Mesenchymal stem cell (in vitro differentiated cells and primary cell): ENCODE results near the gene DENND5A.
"Not testable (repeated sequence)": the region's sequence is repeated elsewhere in the genome, so short reads cannot be mapped to it uniquely, and the experiment has no call there.

Source experiments
- DNase-seq: peaks from one replicate; pipeline ENCODE4 v3.0.0-alpha.2; 2013
- H2AFZ ChIP-seq: one replicate; pipeline ENCODE4 v1.6.1; 2013; ENCODE audit warnings: low read depth, mild to moderate bottlenecking, control low read depth, inconsistent platforms, low read length, moderate library complexity
- H2AK5ac ChIP-seq: 2 replicates; pipeline ENCODE4 v1.6.1; 2013; ENCODE audit warnings: low read length, moderate library complexity, mild to moderate bottlenecking, inconsistent platforms; ENCODE audit not compliant: severe bottlenecking
- H2BK120ac ChIP-seq: one replicate; pipeline ENCODE4 v1.6.1; 2013; ENCODE audit warnings: low read depth, mild to moderate bottlenecking, inconsistent platforms, low read length, moderate library complexity
- H2BK12ac ChIP-seq, 2 experiments: one replicate each; pipeline ENCODE4 v1.6.1; 2013; ENCODE audit warnings: inconsistent platforms in 2 of 2, low read length in 2 of 2, mild to moderate bottlenecking in 2 of 2, moderate library complexity in 2 of 2, control low read depth in 1 of 2
- H2BK15ac ChIP-seq: one replicate; pipeline ENCODE4 v1.6.1; 2013; ENCODE audit warnings: mild to moderate bottlenecking, low read depth, inconsistent platforms; ENCODE audit not compliant: poor library complexity, severe bottlenecking
- H2BK5ac ChIP-seq: 2 replicates; pipeline ENCODE4 v1.6.1; 2013; ENCODE audit warnings: low read depth, mild to moderate bottlenecking, low read length, control low read depth, inconsistent platforms; ENCODE audit not compliant: poor library complexity, severe bottlenecking
- H3K14ac ChIP-seq, 2 experiments: one replicate each; pipeline ENCODE4 v1.6.1; 2013; ENCODE audit warnings: inconsistent platforms in 2 of 2, low read length in 2 of 2, control low read depth in 1 of 2, mild to moderate bottlenecking in 1 of 2, moderate library complexity in 1 of 2
- H3K18ac ChIP-seq, 2 experiments: one replicate each; pipeline ENCODE4 v1.6.1; 2013; ENCODE audit warnings: inconsistent platforms in 2 of 2, low read length in 2 of 2, control low read depth in 1 of 2, low read depth in 1 of 2, mild to moderate bottlenecking in 1 of 2
- H3K23ac ChIP-seq, 2 experiments: one replicate each; pipeline ENCODE4 v1.6.1; 2013; ENCODE audit warnings: inconsistent platforms in 2 of 2, low read length in 2 of 2, mild to moderate bottlenecking in 2 of 2, moderate library complexity in 2 of 2, control low read depth in 1 of 2
- H3K27ac ChIP-seq: 2 replicates; pipeline ENCODE4 v1.5.1; 2013; ENCODE audit warnings: mild to moderate bottlenecking, moderate library complexity, low read length, control low read depth, inconsistent platforms; ENCODE audit not compliant: poor library complexity, severe bottlenecking
- H3K27me3 ChIP-seq, 2 experiments: 2 replicates each; pipeline versions ENCODE4 v1.6.1 to v1.7.0; 2013; ENCODE audit warnings: low read length in 2 of 2, mild to moderate bottlenecking in 2 of 2, moderate library complexity in 2 of 2, control low read depth in 1 of 2, inconsistent platforms in 1 of 2; ENCODE audit not compliant: control insufficient read depth in 1 of 2, insufficient read depth in 1 of 2
- H3K36me3 ChIP-seq, 2 experiments: 2 replicates each; pipeline versions ENCODE4 v1.6.1 to v1.7.0; 2013; ENCODE audit warnings: low read length in 2 of 2, control low read depth in 1 of 2, inconsistent platforms in 1 of 2, low read depth in 1 of 2, mild to moderate bottlenecking in 1 of 2; ENCODE audit not compliant: insufficient read depth in 2 of 2, control insufficient read depth in 1 of 2
- H3K4ac ChIP-seq, 2 experiments: one replicate each; pipeline ENCODE4 v1.6.1; 2013; ENCODE audit warnings: inconsistent platforms in 2 of 2, low read length in 2 of 2, mild to moderate bottlenecking in 2 of 2, moderate library complexity in 2 of 2, control low read depth in 1 of 2, low read depth in 1 of 2
- H3K4me1 ChIP-seq: 2 replicates; pipeline ENCODE4 v1.6.1; 2013; ENCODE audit warnings: low read depth, low read length, control low read depth; ENCODE audit not compliant: control insufficient read depth, insufficient read depth
- H3K4me2 ChIP-seq: 2 replicates; pipeline ENCODE4 v1.6.1; 2013; ENCODE audit warnings: low read length, mild to moderate bottlenecking, inconsistent platforms; ENCODE audit not compliant: poor library complexity, severe bottlenecking
- H3K4me3 ChIP-seq, 2 experiments: 2 replicates each; pipeline versions ENCODE4 v1.5.1 to v1.7.0; 2013; ENCODE audit warnings: low read length in 2 of 2, mild to moderate bottlenecking in 2 of 2, control low read depth in 1 of 2, low read depth in 1 of 2; ENCODE audit not compliant: insufficient read depth in 1 of 2
- H3K79me1 ChIP-seq: replicated peaks from 2 replicates; pipeline ENCODE4 v1.6.1; 2013; ENCODE audit warnings: mild to moderate bottlenecking, control low read depth, low read length, inconsistent platforms; ENCODE audit not compliant: poor library complexity, severe bottlenecking
- H3K9ac ChIP-seq: 2 replicates; pipeline ENCODE4 v1.7.0; 2013; ENCODE audit warnings: mild to moderate bottlenecking, low read length, moderate library complexity
- H3K9me3 ChIP-seq: 2 replicates; pipeline ENCODE4 v1.7.0; 2013; ENCODE audit warnings: mild to moderate bottlenecking, low read length; ENCODE audit not compliant: control insufficient read depth
- H4K8ac ChIP-seq: one replicate; pipeline ENCODE4 v1.6.1; 2013; ENCODE audit warnings: inconsistent platforms, mild to moderate bottlenecking, low read length, moderate library complexity
- H4K91ac ChIP-seq: one replicate; pipeline ENCODE4 v1.6.1; 2013; ENCODE audit warnings: mild to moderate bottlenecking, low read length, inconsistent platforms
- WGBS: methylation state at CpG from one replicate; pipeline ENCODE4 v1.1.7; 2013; ENCODE audit warnings: mixed read lengths; 5-methylcytosine and 5-hydroxymethylcytosine counted together

Gene DENND5A

GRCh38 chr11:9103542-9104276 is 161.4 kb downstream of the DENND5A start:
- no peak for DNase-seq
- Histone ChIP-seq H3K4me3 (no peak overlapping the region), H2BK120ac (no peak overlapping the region), H3K4me2 (no peak overlapping the region), H3K4ac (no peak overlapping the region), H3K36me3 (no peaks in the 10 kb centered on the region), H3K23ac (no peak overlapping the region), H3K4me1 (no peaks in the 10 kb centered on the region), H2BK12ac (no peak overlapping the region), H3K27me3 (no peaks in the 10 kb centered on the region), H3K14ac (peak overlapping the region in 1 of 2 experiments; percentile 55), H3K27ac (no peak overlapping the region), H3K79me1 (no peaks in the 10 kb centered on the region), H2BK15ac (no peak overlapping the region), H2BK5ac (no peak overlapping the region), H2AFZ (no peak overlapping the region), H3K18ac (no peak overlapping the region), H3K9me3 (no peaks in the 10 kb centered on the region), H2AK5ac (no peak overlapping the region), H4K91ac (no peak overlapping the region), H3K9ac (no peak overlapping the region), H4K8ac (no peak overlapping the region)
- WGBS: 90% methylated on average over 7 of the region's 7 CpGs

- no peak overlapping the region for H4K8ac ChIP-seq
- no peak overlapping the region for H3K23ac ChIP-seq
- no peak overlapping the region for H3K4ac ChIP-seq
- no peak for DNase-seq
- no peak overlapping the region for H3K27ac ChIP-seq
- 61% methylated on average over 4 of the region's 4 CpGs for WGBS
- H3K27me3 ChIP-seq: no peaks in the 10 kb centered on the region
- no peak overlapping the region for H3K4me2 ChIP-seq
- H2AK5ac ChIP-seq: no peak overlapping the region
- no peak overlapping the region for H2BK120ac ChIP-seq
- H2BK5ac ChIP-seq: no peak overlapping the region
- no peak overlapping the region for H2BK15ac ChIP-seq
- H3K4me1 ChIP-seq: no peaks in the 10 kb centered on the region
- H3K36me3 ChIP-seq: peaks cover 0 to 4% of the 10 kb centered on the region in 2 experiments
- H3K18ac ChIP-seq: no peak overlapping the region
- no peaks in the 10 kb centered on the region for H3K9me3 ChIP-seq
- H3K9ac ChIP-seq: no peak overlapping the region
- no peak overlapping the region for H4K91ac ChIP-seq
- H2BK12ac ChIP-seq: no peak overlapping the region
- H3K4me3 ChIP-seq: no peak overlapping the region
- no peaks in the 10 kb centered on the region for H3K79me1 ChIP-seq
- no peak overlapping the region for H2AFZ ChIP-seq
- H3K14ac ChIP-seq: no peak overlapping the region
Measured at GRCh38 chr11:9099617-9100016, 165.5 kb downstream of the DENND5A start.

GRCh38 chr11:9098455-9098854 is 166.7 kb downstream of the DENND5A start:
- H2AFZ ChIP-seq, H3K18ac ChIP-seq, H2AK5ac ChIP-seq, H3K36me3 ChIP-seq, H2BK12ac ChIP-seq, H2BK15ac ChIP-seq, H2BK120ac ChIP-seq, H3K4me3 ChIP-seq, H3K4me2 ChIP-seq, H3K14ac ChIP-seq, H3K27ac ChIP-seq, H3K79me1 ChIP-seq, H4K91ac ChIP-seq, H3K4me1 ChIP-seq, H2BK5ac ChIP-seq, H3K9ac ChIP-seq, H3K4ac ChIP-seq, DNase-seq, H3K23ac ChIP-seq, H3K9me3 ChIP-seq, H3K27me3 ChIP-seq, H4K8ac ChIP-seq: not testable (repeated sequence)
- 100% methylated on average over 2 of the region's 2 CpGs for WGBS

GRCh38 chr11:9097186-9097943 is 167.8 kb downstream of the DENND5A start:
- H2AFZ ChIP-seq, H3K4ac ChIP-seq, H3K4me2 ChIP-seq, H4K8ac ChIP-seq, DNase-seq, H2BK5ac ChIP-seq, H2AK5ac ChIP-seq, H3K4me3 ChIP-seq, H4K91ac ChIP-seq, H3K9ac ChIP-seq, H2BK120ac ChIP-seq, H3K9me3 ChIP-seq, H3K18ac ChIP-seq, H3K27me3 ChIP-seq, H3K79me1 ChIP-seq, H3K14ac ChIP-seq, H3K36me3 ChIP-seq, H3K27ac ChIP-seq, H2BK15ac ChIP-seq, H3K4me1 ChIP-seq, H2BK12ac ChIP-seq, H3K23ac ChIP-seq: not testable (repeated sequence)
- WGBS: 95% methylated on average over 21 of the region's 23 CpGs
